ENCODE results near the gene CDK17.
A peak's percentile ranks its signal among the peaks of the same experiment; 100 is the strongest.

Gene CDK17

GRCh38 chr12:96314723-96315122 is 85.5 kb downstream of the CDK17 start:
- H3K4me3 ChIP-seq (ENCODE audit: insufficient read depth, low read length, poor library complexity, severe bottlenecking), result no peak overlapping the region
- H4K20me1 ChIP-seq (ENCODE audit: low read depth, low read length), result no peaks in the 10 kb centered on the region
- no peaks in the 10 kb centered on the region for H3K9me3 ChIP-seq (ENCODE audit: insufficient read depth, low read length)
- H3K27ac ChIP-seq (ENCODE audit: low read depth, low read length), result peak overlapping the region; percentile 90
- TF ChIP-seq EZH2phosphoT487 (conservative IDR thresholded peaks at IDR 0.05; ENCODE audit: low read length), result no peak
- TF ChIP-seq CTCF (IDR thresholded peaks at IDR 0.05; ENCODE audit: insufficient read depth, low read length, poor library complexity, severe bottlenecking), result no peak
- H2AFZ ChIP-seq (ENCODE audit: low read depth, low read length, severe bottlenecking), result no peak overlapping the region
- peak overlapping the region; percentile 87 for H3K4me2 ChIP-seq (ENCODE audit: low read depth, low read length, poor library complexity, severe bottlenecking)
- no peaks in the 10 kb centered on the region for H3K9me2 ChIP-seq (replicated peaks; ENCODE audit: insufficient read depth, low read length)
- no peak overlapping the region for H3K9ac ChIP-seq (ENCODE audit: low read length)
- no peaks in the 10 kb centered on the region for H3K27me3 ChIP-seq (ENCODE audit: low read length)
- H3F3A ChIP-seq (ENCODE audit: insufficient read depth), result peaks cover 8% of the 10 kb centered on the region
- peaks cover 33% of the 10 kb centered on the region for H3K36me3 ChIP-seq (ENCODE audit: low read length)
- H3K79me2 ChIP-seq (ENCODE audit: insufficient read depth, low read length), result peaks cover 31% of the 10 kb centered on the region

- H3K9me2 ChIP-seq (replicated peaks; ENCODE audit: insufficient read depth, low read length), result no peaks in the 10 kb centered on the region
- H3K27ac ChIP-seq (ENCODE audit: low read depth, low read length), result peak overlapping the region; percentile 42; the same call in 1 of the 2 replicates
- H3K9me3 ChIP-seq (ENCODE audit: insufficient read depth, low read length), result no peaks in the 10 kb centered on the region
- H3K27me3 ChIP-seq (ENCODE audit: low read length), result no peaks in the 10 kb centered on the region
- TF ChIP-seq CTCF (IDR thresholded peaks at IDR 0.05; ENCODE audit: insufficient read depth, low read length, poor library complexity, severe bottlenecking), result no peak
- no peak for TF ChIP-seq EZH2phosphoT487 (conservative IDR thresholded peaks at IDR 0.05; ENCODE audit: low read length)
- H2AFZ ChIP-seq (ENCODE audit: low read depth, low read length, severe bottlenecking), result no peak overlapping the region
- no peak overlapping the region for H3K4me3 ChIP-seq (ENCODE audit: insufficient read depth, low read length, poor library complexity, severe bottlenecking)
- peaks cover 12% of the 10 kb centered on the region for H3F3A ChIP-seq (ENCODE audit: insufficient read depth)
- no peak overlapping the region for H3K4me2 ChIP-seq (ENCODE audit: low read depth, low read length, poor library complexity, severe bottlenecking)
- no peaks in the 10 kb centered on the region for H4K20me1 ChIP-seq (ENCODE audit: low read depth, low read length)
- no peak overlapping the region for H3K9ac ChIP-seq (ENCODE audit: low read length)
- peaks cover 38% of the 10 kb centered on the region for H3K79me2 ChIP-seq (ENCODE audit: insufficient read depth, low read length)
- H3K36me3 ChIP-seq (ENCODE audit: low read length), result peaks cover 39% of the 10 kb centered on the region
These were observed 86.6 kb downstream of the CDK17 start for GRCh38 chr12:96313606-96314005.

- Histone ChIP-seq H3K9me2 (replicated peaks; ENCODE audit: insufficient read depth, low read length) (no peaks in the 10 kb centered on the region), H3K4me2 (ENCODE audit: low read depth, low read length, poor library complexity, severe bottlenecking) (no peak overlapping the region), H3K27me3 (ENCODE audit: low read length) (no peaks in the 10 kb centered on the region), H3K79me2 (ENCODE audit: insufficient read depth, low read length) (peaks cover 53% of the 10 kb centered on the region), H3K4me3 (ENCODE audit: insufficient read depth, low read length, poor library complexity, severe bottlenecking) (no peak overlapping the region), H3F3A (ENCODE audit: insufficient read depth) (peaks cover 12% of the 10 kb centered on the region), H3K9me3 (ENCODE audit: insufficient read depth, low read length) (no peaks in the 10 kb centered on the region), H2AFZ (ENCODE audit: low read depth, low read length, severe bottlenecking) (no peak overlapping the region), H3K36me3 (ENCODE audit: low read length) (peaks cover 43% of the 10 kb centered on the region), H4K20me1 (ENCODE audit: low read depth, low read length) (no peaks in the 10 kb centered on the region), H3K9ac (ENCODE audit: low read length) (no peak overlapping the region), H3K27ac (ENCODE audit: low read depth, low read length) (no peak overlapping the region)
- TF ChIP-seq CTCF (IDR thresholded peaks at IDR 0.05; ENCODE audit: insufficient read depth, low read length, poor library complexity, severe bottlenecking) (no peak), EZH2phosphoT487 (conservative IDR thresholded peaks at IDR 0.05; ENCODE audit: low read length) (no peak)
These were observed 89.0 kb downstream of the CDK17 start for GRCh38 chr12:96311191-96311590.
